ENCODE data around the gene TOPORS. TPM values are rescaled to one million over a fixed set of nuclear protein-coding genes. Genes with fewer than 3 reads are reported as not detected.
"Not testable (repeated sequence)": the region's sequence is repeated elsewhere in the genome, so short reads cannot be mapped to it uniquely, and the experiment has no call there.

The TOPORS gene
- total RNA-seq (15.6 TPM), polyA plus RNA-seq (ENCODE audit: insufficient read depth, low read depth, low replicate concordance) (8.1 TPM)
- long read RNA-seq, donor 1, full-length matches to known transcripts = 5 of 5 reads
- long read RNA-seq, donor 1, partial matches to known transcripts = 0 of 5 reads
- long read RNA-seq, donor 1, other reads (novel, unspliced or antisense) = 0 of 5 reads
- long read RNA-seq, donor 2, full-length matches to known transcripts = 4 of 10 reads
- long read RNA-seq, donor 2, partial matches to known transcripts = 6 of 10 reads
- long read RNA-seq, donor 2, other reads (novel, unspliced or antisense) = 0 of 10 reads
- long read RNA-seq, donor 3, full-length matches to known transcripts = 9 of 9 reads
- long read RNA-seq, donor 3, partial matches to known transcripts = 0 of 9 reads
- long read RNA-seq, donor 3, other reads (novel, unspliced or antisense) = 0 of 9 reads
- long read RNA-seq, donor 4, full-length matches to known transcripts = 6 of 6 reads
- long read RNA-seq, donor 4, partial matches to known transcripts = 0 of 6 reads
- long read RNA-seq, donor 4, other reads (novel, unspliced or antisense) = 0 of 6 reads
- long read RNA-seq, donor 5 = 0 reads
- long read RNA-seq, donor 6, full-length matches to known transcripts = 6 of 6 reads
- long read RNA-seq, donor 6, partial matches to known transcripts = 0 of 6 reads
- long read RNA-seq, donor 6, other reads (novel, unspliced or antisense) = 0 of 6 reads
- long read RNA-seq, donor 7, full-length matches to known transcripts = 10 of 18 reads
- long read RNA-seq, donor 7, partial matches to known transcripts = 6 of 18 reads
- long read RNA-seq, donor 7, other reads (novel, unspliced or antisense) = 2 of 18 reads
- long read RNA-seq, donor 8, full-length matches to known transcripts = 8 of 8 reads
- long read RNA-seq, donor 8, partial matches to known transcripts = 0 of 8 reads
- long read RNA-seq, donor 8, other reads (novel, unspliced or antisense) = 0 of 8 reads
- long read RNA-seq, donor 9, full-length matches to known transcripts = 2 of 2 reads
- long read RNA-seq, donor 9, partial matches to known transcripts = 0 of 2 reads
- long read RNA-seq, donor 9, other reads (novel, unspliced or antisense) = 0 of 2 reads
- long read RNA-seq, donor 10, full-length matches to known transcripts = 4 of 4 reads
- long read RNA-seq, donor 10, partial matches to known transcripts = 0 of 4 reads
- long read RNA-seq, donor 10, other reads (novel, unspliced or antisense) = 0 of 4 reads

- Histone ChIP-seq H3K27ac (ENCODE audit: low read depth in 2 of 2, low read length in 2 of 2) (peak within 1 kb of the TSS; percentile 97 to 99), H3K36me3 (ENCODE audit: control insufficient read depth in 2 of 3, insufficient read depth in 3 of 3, low read length in 3 of 3) (no peaks in the 10 kb centered on the region), H3K4me1 (ENCODE audit: control insufficient read depth in 2 of 3, insufficient read depth in 2 of 3, low read depth in 1 of 3, low read length in 3 of 3) (peaks cover 0 to 6% (median 4%) of the 10 kb centered on the region in 3 donors), H3K9ac (ENCODE audit: low read length in 3 of 3) (peak within 1 kb of the TSS; percentile 88 to 96 (median 94)), H3K4me3 (ENCODE audit: low read length in 3 of 3) (peak within 1 kb of the TSS; percentile 93 to 98 (median 97)), H3K27me3 (ENCODE audit: control insufficient read depth, insufficient read depth, low read length) (no peaks in the 10 kb centered on the region), H3K9me3 (ENCODE audit: control insufficient read depth in 2 of 3, insufficient read depth in 1 of 3, low read length in 3 of 3) (no peaks in the 10 kb centered on the region)
- TF ChIP-seq, protein P1, sequence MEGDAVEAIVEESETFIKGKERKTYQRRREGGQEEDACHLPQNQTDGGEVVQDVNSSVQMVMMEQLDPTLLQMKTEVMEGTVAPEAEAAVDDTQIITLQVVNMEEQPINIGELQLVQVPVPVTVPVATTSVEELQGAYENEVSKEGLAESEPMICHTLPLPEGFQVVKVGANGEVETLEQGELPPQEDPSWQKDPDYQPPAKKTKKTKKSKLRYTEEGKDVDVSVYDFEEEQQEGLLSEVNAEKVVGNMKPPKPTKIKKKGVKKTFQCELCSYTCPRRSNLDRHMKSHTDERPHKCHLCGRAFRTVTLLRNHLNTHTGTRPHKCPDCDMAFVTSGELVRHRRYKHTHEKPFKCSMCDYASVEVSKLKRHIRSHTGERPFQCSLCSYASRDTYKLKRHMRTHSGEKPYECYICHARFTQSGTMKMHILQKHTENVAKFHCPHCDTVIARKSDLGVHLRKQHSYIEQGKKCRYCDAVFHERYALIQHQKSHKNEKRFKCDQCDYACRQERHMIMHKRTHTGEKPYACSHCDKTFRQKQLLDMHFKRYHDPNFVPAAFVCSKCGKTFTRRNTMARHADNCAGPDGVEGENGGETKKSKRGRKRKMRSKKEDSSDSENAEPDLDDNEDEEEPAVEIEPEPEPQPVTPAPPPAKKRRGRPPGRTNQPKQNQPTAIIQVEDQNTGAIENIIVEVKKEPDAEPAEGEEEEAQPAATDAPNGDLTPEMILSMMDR (IDR thresholded peaks at IDR 0.05; ENCODE audit: borderline replicate concordance, extremely low read depth, insufficient read depth) = peak; percentile 0
- peak; percentile 92 to 97 (median 96) for DNase-seq
- intact Hi-C loops (cut with DNase I) = no loop called here
- no peak for FAIRE-seq
Observed at GRCh38 chr9:32552172-32552872, at the start of gene TOPORS, which contains the start of gene SMIM27. Gene TOPORS (minus strand): TSS chr9:32552586. CDS start chr9:32552436, 150 bp downstream. Gene SMIM27 (plus strand): TSS chr9:32552327. CDS start chr9:32552435, 108 bp downstream.

DNA sequence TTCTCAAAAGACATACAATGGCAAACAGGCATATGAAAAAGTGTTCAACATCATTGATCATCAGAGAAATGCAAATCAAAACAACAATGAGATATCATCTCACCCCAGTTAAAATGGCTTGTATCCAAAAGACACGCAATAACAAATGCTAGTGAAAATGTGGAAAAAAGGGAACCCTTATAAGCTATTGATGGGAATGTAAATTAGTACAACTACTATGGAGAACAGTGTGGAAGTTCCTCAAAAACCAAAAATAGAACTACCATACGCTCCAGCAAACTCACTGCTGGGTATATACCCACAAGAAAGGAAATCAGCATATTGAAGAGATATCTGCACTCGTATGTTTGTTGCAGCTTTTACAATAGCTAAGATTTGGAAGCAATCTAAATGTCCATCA lies 46.6 kb upstream of the TOPORS start:
- H3K27me3 ChIP-seq (ENCODE audit: control insufficient read depth, insufficient read depth, low read length); H3K27ac ChIP-seq (ENCODE audit: low read depth in 2 of 2, low read length in 2 of 2); H3K4me1 ChIP-seq (ENCODE audit: control insufficient read depth in 2 of 3, insufficient read depth in 2 of 3, low read depth in 1 of 3, low read length in 3 of 3); H3K9ac ChIP-seq (ENCODE audit: low read length in 3 of 3); H3K9me3 ChIP-seq (ENCODE audit: control insufficient read depth in 2 of 3, insufficient read depth in 1 of 3, low read length in 3 of 3); intact Hi-C loops (cut with DNase I); FAIRE-seq; H3K4me3 ChIP-seq (ENCODE audit: low read length in 3 of 3); H3K36me3 ChIP-seq (ENCODE audit: control insufficient read depth in 2 of 3, insufficient read depth in 3 of 3, low read length in 3 of 3); DNase-seq: not testable (repeated sequence)

DNA sequence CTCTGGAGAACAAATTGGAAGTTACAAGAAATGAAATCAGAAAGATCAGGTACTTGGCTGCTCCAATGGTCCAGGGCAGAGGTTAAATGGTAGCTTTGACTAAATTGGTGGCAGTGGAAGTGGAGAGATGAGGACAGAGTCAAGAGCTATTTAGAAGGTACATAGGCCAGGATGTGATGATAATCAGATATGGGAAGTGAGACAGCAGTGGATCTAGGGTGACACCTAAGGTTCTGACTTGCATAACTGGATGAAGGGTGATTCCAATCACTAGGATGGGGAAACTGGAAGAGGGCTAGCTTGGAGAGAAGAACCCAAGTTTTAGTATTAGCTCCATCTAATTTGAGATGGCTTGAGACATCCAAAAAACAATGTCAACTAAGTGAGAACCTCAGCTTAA lies 44.5 kb upstream of the TOPORS start:
- TF ChIP-seq, protein P1 (IDR thresholded peaks at IDR 0.05; ENCODE audit: borderline replicate concordance, extremely low read depth, insufficient read depth) = no peak
- intact Hi-C loops (cut with DNase I) = no loop called here
- peaks cover 0 to 2% (median 0%) of the 10 kb centered on the region in 3 donors for H3K9me3 ChIP-seq (ENCODE audit: control insufficient read depth in 2 of 3, insufficient read depth in 1 of 3, low read length in 3 of 3)
- H3K27me3 ChIP-seq (ENCODE audit: control insufficient read depth, insufficient read depth, low read length) = no peaks in the 10 kb centered on the region
- no peaks in the 10 kb centered on the region for H3K4me1 ChIP-seq (ENCODE audit: control insufficient read depth in 2 of 3, insufficient read depth in 2 of 3, low read depth in 1 of 3, low read length in 3 of 3)
- no peak overlapping the region for H3K4me3 ChIP-seq (ENCODE audit: low read length in 3 of 3)
- H3K9ac ChIP-seq (ENCODE audit: low read length in 3 of 3) = no peak overlapping the region
- no peak overlapping the region for H3K27ac ChIP-seq (ENCODE audit: low read depth in 2 of 2, low read length in 2 of 2)
- FAIRE-seq (no peak), DNase-seq (no peak)
- no peaks in the 10 kb centered on the region for H3K36me3 ChIP-seq (ENCODE audit: control insufficient read depth in 2 of 3, insufficient read depth in 3 of 3, low read length in 3 of 3)

Measured in kidney (tissue), 22 donors.